Panc1 (cell line): ENCODE results near the gene COL4A3. TPM values are rescaled to one million over a fixed set of nuclear protein-coding genes. Genes with fewer than 3 reads are reported as not detected.

Experiments
- ATAC-seq: fragments of 200-7000 bp; cut with Tn5 transposase; 2 replicates; pipeline ENCODE4 v1.9.1; 2020; ENCODE audit warnings: mild to moderate bottlenecking, moderate library complexity
- BruUV-seq: library from RNA; stranded (reverse); fragments of 400-500 nt; replicated peaks from 2 replicates; lab custom pipeline; 2021; lab: Mats Ljungman, UMichigan
- CTCF ChIA-PET: fragments of 300-600 bp; sonication (Branson Sonifier 250); formaldehyde crosslinking; loops from one replicate; lab custom pipeline; 2022; ENCODE audit warnings: antibody characterized with exemption; lab: Charles Lee
- POLR2A ChIA-PET: fragments of 300-600 bp; sonication (Branson Sonifier 250); formaldehyde crosslinking; loops from one replicate; lab custom pipeline; 2022; ENCODE audit warnings: antibody characterized with exemption; lab: Charles Lee
- DNase-seq: peaks from one replicate; pipeline ENCODE4 v3.0.0-alpha.2; 2010; ENCODE audit warnings: low read depth, low spot score
- H3K27ac ChIP-seq: 2 replicates; pipeline ENCODE4 v1.5.1; 2011; ENCODE audit warnings: mild to moderate bottlenecking, low read length, inconsistent platforms
- H3K27me3 ChIP-seq: fragments of 200-500 bp; sonication (Bioruptor generic); 2 replicates; pipeline ENCODE4 v1.6.0; 2014; ENCODE audit warnings: low read length, inconsistent platforms; ENCODE audit not compliant: control insufficient read depth, insufficient read depth
- H3K36me3 ChIP-seq: fragments of 200-500 bp; sonication (Bioruptor generic); 2 replicates; pipeline ENCODE4 v1.5.1; 2014; ENCODE audit warnings: inconsistent platforms, mild to moderate bottlenecking, low read length, moderate library complexity; ENCODE audit not compliant: control insufficient read depth, insufficient read depth
- H3K4me1 ChIP-seq: 2 replicates; pipeline ENCODE4 v1.5.1; 2011; ENCODE audit warnings: inconsistent platforms, mild to moderate bottlenecking, low read length, moderate library complexity; ENCODE audit not compliant: control insufficient read depth, insufficient read depth
- H3K4me3 ChIP-seq, 2 experiments: 2 replicates each; pipeline ENCODE4 v1.5.1; 2011 to 2012; ENCODE audit warnings: low read depth in 2 of 2, low read length in 2 of 2, mild to moderate bottlenecking in 2 of 2, inconsistent platforms in 1 of 2, moderate library complexity in 1 of 2
- H3K9me3 ChIP-seq: fragments of 200-500 bp; sonication (Bioruptor generic); 2 replicates; pipeline ENCODE4 v1.5.1; 2014; ENCODE audit warnings: low read depth, mild to moderate bottlenecking, inconsistent platforms, low read length, moderate library complexity; ENCODE audit not compliant: control insufficient read depth, insufficient read depth
- CTCF ChIP-seq: fragments of 450-650 bp; IDR thresholded peaks from 2 replicates; pipeline ENCODE4 v1.5.1; 2017; ENCODE audit warnings: mild to moderate bottlenecking
- POLR2AphosphoS5 ChIP-seq: IDR thresholded peaks from 2 replicates; pipeline ENCODE4 v1.6.1; 2012; ENCODE audit warnings: mild to moderate bottlenecking, low read depth, low read length, moderate library complexity
- REST ChIP-seq, 2 experiments: IDR thresholded peaks; 2 replicates each; pipeline ENCODE4 v1.6.1; 2011 to 2012; ENCODE audit warnings: low read depth in 2 of 2, control low read depth in 1 of 2, low read length in 1 of 2, mild to moderate bottlenecking in 1 of 2, moderate library complexity in 1 of 2; ENCODE audit not compliant: insufficient read depth in 1 of 2
- SIN3A ChIP-seq: IDR thresholded peaks from 2 replicates; pipeline ENCODE4 v1.6.1; 2012; ENCODE audit warnings: low read depth, mild to moderate bottlenecking, low read length, moderate library complexity, borderline replicate concordance; ENCODE audit not compliant: insufficient read depth
- TCF7L2 ChIP-seq: IDR thresholded peaks from 2 replicates; pipeline ENCODE4 v1.6.1; 2011; ENCODE audit warnings: mild to moderate bottlenecking, low read depth, low read length, inconsistent platforms
- in situ Hi-C: cut with HindIII; loops from 2 replicates; pipeline ENCODE4 v1.10.0; 2016; ENCODE audit warnings: low sequenced_read_pairs, low pct_unique_long_range_greater_than_20kb
- intact Hi-C: fragments of 100-400 bp; cut with micrococcal nuclease; formaldehyde crosslinking; loops from one replicate; pipeline ENCODE4 v1.10.0; 2022; ENCODE audit not compliant: unreplicated experiment
- total RNA-seq: library from RNA; stranded (reverse); gene quantifications from one replicate; pipeline ENCODE4 v1.2.1, GENCODE V29; 2021; ENCODE audit not compliant: unreplicated experiment

Gene COL4A3
- total RNA-seq, 1 experiment from 2014 or later = 0.18 TPM

- CTCF ChIA-PET = interaction anchor here (0.6 to 1.0 kb wide), 2 partner anchors 108 to 1222 kb away, joined by 3 to 4 read pairs; no protein-coding TSS in a partner anchor
- ATAC-seq (0 out of 2 replicates have a peak, but pooled peaks have one; percentile 27), DNase-seq (no peak)
- H3K4me3 ChIP-seq = no peak overlapping the region
- no peaks in the 10 kb centered on the region for H3K9me3 ChIP-seq
- in situ Hi-C loops (no loop called here), intact Hi-C loops (loop anchor here (1.0 to 10.0 kb wide), 4 partner anchors 108 to 632 kb away; partner anchors contain the start of genes MFF and SCYGR1)
- TF ChIP-seq POLR2AphosphoS5 = no peak
- no peak for TF ChIP-seq SIN3A
- TF ChIP-seq REST (IDR thresholded peaks at IDR 0.05; ENCODE audit: insufficient read depth in 1 of 2, low read depth in 2 of 2, low read length in 1 of 2) = no peak
- no peak for TF ChIP-seq TCF7L2
- no peak for TF ChIP-seq CTCF
- no peaks in the 10 kb centered on the region for H3K4me1 ChIP-seq
- POLR2A ChIA-PET = no interaction called here
- no peaks in the 10 kb centered on the region for H3K36me3 ChIP-seq
- no TSS peak for BruUV-seq
- H3K27ac ChIP-seq = no peak overlapping the region
- peaks cover 2% of the 10 kb centered on the region; the same call in 1 of the 2 replicates for H3K27me3 ChIP-seq
Measured at GRCh38 chr2:227130636-227131035, 33.8 kb upstream of the COL4A3 start.

- ChIA-PET CTCF (interaction anchor here (1.4 kb wide), 1 partner anchor 105 kb away, joined by 8 read pairs; no protein-coding TSS in a partner anchor), POLR2A (no interaction called here)
- no peaks in the 10 kb centered on the region for H3K36me3 ChIP-seq
- ATAC-seq (no peak), DNase-seq (no peak)
- no peak overlapping the region for H3K27ac ChIP-seq
- H3K4me3 ChIP-seq = no peak overlapping the region
- in situ Hi-C loops (no loop called here), intact Hi-C loops (loop anchor here (5.0 to 10.0 kb wide), 3 partner anchors 194 to 629 kb away; partner anchors contain the start of genes MFF and SCYGR1)
- no peak for TF ChIP-seq CTCF
- no peak for TF ChIP-seq TCF7L2
- no peak for TF ChIP-seq REST (IDR thresholded peaks at IDR 0.05; ENCODE audit: insufficient read depth in 1 of 2, low read depth in 2 of 2, low read length in 1 of 2)
- TF ChIP-seq POLR2AphosphoS5 = no peak
- TF ChIP-seq SIN3A = no peak
- H3K4me1 ChIP-seq = no peaks in the 10 kb centered on the region
- H3K9me3 ChIP-seq = no peaks in the 10 kb centered on the region
- no TSS peak for BruUV-seq
- H3K27me3 ChIP-seq = no peaks in the 10 kb centered on the region; the same call in 1 of the 2 replicates
Measured at GRCh38 chr2:227132986-227133385, 31.4 kb upstream of the COL4A3 start.
